SK-N-MC (cell line): Measurements from ENCODE around the gene GABPB2.

Experiments used
- EZH2 ChIP-seq: fragments of 200-600 bp; sonication (generic); IDR thresholded peaks from one replicate; pipeline ENCODE4 v1.6.1; 2017; ENCODE audit warnings: antibody characterized with exemption
- FOXP2 ChIP-seq: optimal IDR thresholded peaks from 2 replicates; pipeline ENCODE3; 2011; ENCODE audit warnings: mild to moderate bottlenecking, moderate library complexity; ENCODE audit not compliant: insufficient read depth; ENCODE audit errors: extremely low read length, control extremely low read depth
- POLR2AphosphoS5 ChIP-seq: IDR thresholded peaks from 2 replicates; pipeline ENCODE4 v1.6.1; 2012; ENCODE audit warnings: mild to moderate bottlenecking, low read depth, low read length, borderline replicate concordance

DNA sequence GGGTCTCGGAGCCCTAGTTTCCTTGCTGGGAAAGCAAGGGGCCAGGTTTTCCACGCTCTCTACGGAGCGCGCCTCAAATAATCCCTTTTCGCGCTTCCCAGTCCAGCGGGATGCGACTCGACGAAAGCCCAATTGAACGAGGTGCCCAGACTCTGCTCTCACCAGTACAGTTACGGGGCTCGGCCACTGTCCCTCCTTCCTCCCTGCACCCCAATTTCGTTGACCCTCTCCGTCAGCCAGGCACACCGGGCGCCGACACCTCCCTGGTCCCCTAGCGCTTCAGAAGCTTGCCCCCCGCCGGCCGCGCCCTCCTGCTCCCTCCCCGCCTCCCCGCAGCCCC is 75.5 kb downstream of the GABPB2 start:
- no peak for TF ChIP-seq EZH2
- TF ChIP-seq POLR2AphosphoS5: no peak
- no peak for TF ChIP-seq FOXP2
